Mucosa of rectum (tissue), 2 donors: ENCODE measurements around the gene GID8.

ENCODE experiments used
- H3K27ac ChIP-seq, 2 donors: one replicate each; pipeline ENCODE4 v1.7.0; 2013; ENCODE audit warnings: inconsistent platforms in 2 of 2, low read depth in 2 of 2, low read length in 2 of 2
- H3K27me3 ChIP-seq, 2 donors: one replicate each; pipeline ENCODE4 v1.7.0; 2013; ENCODE audit warnings: low read length in 2 of 2; ENCODE audit not compliant: control insufficient read depth in 2 of 2, insufficient read depth in 2 of 2
- H3K36me3 ChIP-seq, 2 donors: one replicate each; pipeline ENCODE4 v1.7.0; 2013; ENCODE audit warnings: low read length in 2 of 2; ENCODE audit not compliant: control insufficient read depth in 2 of 2, insufficient read depth in 2 of 2
- H3K4me1 ChIP-seq, 2 donors: one replicate each; pipeline ENCODE4 v1.7.0; 2013; ENCODE audit warnings: low read length in 2 of 2, mild to moderate bottlenecking in 1 of 2; ENCODE audit not compliant: control insufficient read depth in 2 of 2, insufficient read depth in 2 of 2
- H3K4me3 ChIP-seq, 2 donors: one replicate each; pipeline ENCODE4 v1.7.0; 2013; ENCODE audit warnings: low read length in 2 of 2
- H3K9ac ChIP-seq, 2 donors: one replicate each; pipeline ENCODE4 v1.7.0; 2013; ENCODE audit warnings: low read length in 2 of 2, low read depth in 1 of 2, mild to moderate bottlenecking in 1 of 2
- H3K9me3 ChIP-seq, 2 donors: one replicate each; pipeline ENCODE4 v1.7.0; 2013; ENCODE audit warnings: low read length in 2 of 2; ENCODE audit not compliant: control insufficient read depth in 2 of 2
- donor health status: healthy.
- donor health status: Normal muscosa, but diverticular disease.

GID8 gene

DNA sequence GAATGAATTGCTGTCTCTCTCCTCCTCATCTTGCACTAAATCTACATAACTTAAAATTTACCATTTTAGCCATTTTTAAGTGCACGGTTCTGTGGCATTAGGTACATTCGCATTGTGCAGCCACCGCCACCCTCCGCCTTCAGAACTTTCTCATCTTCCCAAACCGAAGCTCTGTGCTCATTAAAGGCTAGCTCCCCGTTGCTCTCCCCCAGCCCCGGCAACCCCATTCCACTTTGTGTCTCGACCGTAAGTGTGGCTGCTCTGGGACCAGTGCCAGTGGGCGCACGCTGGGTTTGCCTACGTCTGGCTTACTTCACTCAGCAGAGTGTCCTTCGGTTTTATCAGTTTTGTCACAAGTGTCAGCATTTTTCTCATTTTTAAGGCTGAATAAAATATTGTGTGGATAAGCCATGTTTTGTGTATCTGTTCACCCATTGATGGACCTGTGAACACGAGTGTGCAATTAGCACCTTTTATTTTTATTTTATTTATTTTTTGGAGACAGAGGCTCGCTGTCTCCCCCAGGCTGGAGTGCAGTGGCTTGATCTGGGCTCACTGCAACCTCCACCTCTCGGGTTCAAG lies 31.3 kb downstream of the GID8 start:
- Histone ChIP-seq H3K27ac (no peak overlapping the region), H3K9me3 (no peaks in the 10 kb centered on the region), H3K4me1 (peaks cover 5% of the 10 kb centered on the region in 2 donors), H3K4me3 (no peak overlapping the region), H3K27me3 (peaks cover 4 to 28% of the 10 kb centered on the region in 2 donors), H3K36me3 (peaks cover 3 to 4% of the 10 kb centered on the region in 2 donors), H3K9ac (no peak overlapping the region)

DNA sequence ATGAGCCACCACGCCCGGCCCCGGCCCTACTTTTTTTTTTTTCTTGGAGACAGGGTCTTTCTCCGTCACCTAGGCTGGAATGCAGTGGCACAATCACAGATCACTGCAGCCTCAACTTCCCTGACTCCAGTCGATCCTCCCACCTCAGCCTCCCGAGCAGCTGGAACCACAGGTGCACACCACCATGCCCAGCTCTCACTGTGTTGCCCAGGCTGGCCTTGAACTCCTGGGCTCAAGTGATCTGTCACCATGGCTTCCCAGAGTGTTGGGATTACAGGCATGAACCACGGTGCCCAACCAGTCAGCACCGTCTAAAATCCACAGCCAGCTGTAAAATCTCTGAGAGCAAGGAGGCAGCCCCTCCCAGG lies 32.0 kb downstream of the GID8 start:
- H3K9me3 ChIP-seq: no peaks in the 10 kb centered on the region
- H3K4me3 ChIP-seq: no peak overlapping the region
- no peak overlapping the region for H3K9ac ChIP-seq
- no peak overlapping the region for H3K27ac ChIP-seq
- H3K27me3 ChIP-seq: peaks cover 6 to 34% of the 10 kb centered on the region in 2 donors
- H3K36me3 ChIP-seq: peaks cover under 1% of the 10 kb centered on the region in 2 donors
- peaks cover 5% of the 10 kb centered on the region in 2 donors for H3K4me1 ChIP-seq

GRCh38 chr20:62970307-62971210 lies 32.6 kb downstream of the GID8 start:
- Histone ChIP-seq H3K27ac (no peak overlapping the region), H3K36me3 (no peaks in the 10 kb centered on the region), H3K27me3 (peaks cover 11 to 36% of the 10 kb centered on the region in 2 donors), H3K9me3 (no peaks in the 10 kb centered on the region), H3K9ac (no peak overlapping the region), H3K4me3 (no peak overlapping the region), H3K4me1 (peaks cover 5% of the 10 kb centered on the region in 2 donors)

- Histone ChIP-seq H3K27ac (no peak overlapping the region), H3K4me3 (no peak overlapping the region), H3K27me3 (peaks cover 14 to 39% of the 10 kb centered on the region in 2 donors), H3K4me1 (peaks cover 5% of the 10 kb centered on the region in 2 donors), H3K9ac (no peak overlapping the region), H3K9me3 (no peaks in the 10 kb centered on the region), H3K36me3 (no peaks in the 10 kb centered on the region)
These were observed 33.4 kb downstream of the GID8 start for GRCh38 chr20:62971211-62971949.

- H3K27me3 ChIP-seq: peaks cover 14 to 42% of the 10 kb centered on the region in 2 donors
These were observed 34.2 kb downstream of the GID8 start for GRCh38 chr20:62971950-62972844.

GRCh38 chr20:62972845-62973745 lies 35.1 kb downstream of the GID8 start:
- peaks cover 5% of the 10 kb centered on the region in 2 donors for H3K4me1 ChIP-seq
- H3K27me3 ChIP-seq: peaks cover 20 to 47% of the 10 kb centered on the region in 2 donors
- no peak overlapping the region for H3K9ac ChIP-seq
- no peak overlapping the region for H3K27ac ChIP-seq
- H3K36me3 ChIP-seq: no peaks in the 10 kb centered on the region
- no peaks in the 10 kb centered on the region for H3K9me3 ChIP-seq
- peak overlapping the region in 1 of 2 donors; percentile 19 for H3K4me3 ChIP-seq

More at GRCh38 chr20:62971950-62972844, 34.2 kb downstream of the GID8 start:
- H3K4me1 ChIP-seq: peaks cover 5% of the 10 kb centered on the region in 2 donors
- no peak overlapping the region for H3K27ac ChIP-seq
- H3K36me3 ChIP-seq: no peaks in the 10 kb centered on the region
- peak overlapping the region; percentile 19 to 26 for H3K4me3 ChIP-seq
- no peak overlapping the region for H3K9ac ChIP-seq
- no peaks in the 10 kb centered on the region for H3K9me3 ChIP-seq

DNA sequence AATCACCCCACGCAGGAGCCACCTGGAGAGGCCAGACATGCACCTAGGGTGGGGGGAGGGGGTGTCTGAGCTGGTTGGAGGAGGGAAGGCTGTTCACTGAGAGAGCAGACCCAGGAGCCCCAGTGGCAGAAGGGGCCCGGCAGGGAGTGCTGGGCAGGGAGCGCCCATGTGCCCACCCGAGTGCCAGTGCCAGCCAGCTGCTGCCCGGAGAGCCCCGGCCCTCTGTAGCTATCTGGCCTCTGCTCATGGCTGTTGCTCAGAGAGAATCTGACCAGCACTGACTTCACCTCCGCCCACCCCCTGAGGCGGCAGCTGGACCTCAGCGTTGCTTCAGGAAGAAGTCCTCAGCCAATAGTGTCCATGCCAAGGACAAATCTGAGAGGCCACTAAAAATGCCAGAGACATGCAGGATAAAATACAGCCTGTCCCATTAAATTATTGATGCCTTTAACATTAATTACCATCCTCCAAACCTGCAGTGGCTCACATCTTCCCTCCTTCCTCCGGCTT lies 37.4 kb downstream of the GID8 start:
- Histone ChIP-seq H3K4me1 (peaks cover 5% of the 10 kb centered on the region in 2 donors), H3K27me3 (peaks cover 29 to 68% of the 10 kb centered on the region in 2 donors), H3K27ac (no peak overlapping the region), H3K9ac (no peak overlapping the region), H3K4me3 (no peak overlapping the region), H3K36me3 (no peaks in the 10 kb centered on the region), H3K9me3 (no peaks in the 10 kb centered on the region)

DNA sequence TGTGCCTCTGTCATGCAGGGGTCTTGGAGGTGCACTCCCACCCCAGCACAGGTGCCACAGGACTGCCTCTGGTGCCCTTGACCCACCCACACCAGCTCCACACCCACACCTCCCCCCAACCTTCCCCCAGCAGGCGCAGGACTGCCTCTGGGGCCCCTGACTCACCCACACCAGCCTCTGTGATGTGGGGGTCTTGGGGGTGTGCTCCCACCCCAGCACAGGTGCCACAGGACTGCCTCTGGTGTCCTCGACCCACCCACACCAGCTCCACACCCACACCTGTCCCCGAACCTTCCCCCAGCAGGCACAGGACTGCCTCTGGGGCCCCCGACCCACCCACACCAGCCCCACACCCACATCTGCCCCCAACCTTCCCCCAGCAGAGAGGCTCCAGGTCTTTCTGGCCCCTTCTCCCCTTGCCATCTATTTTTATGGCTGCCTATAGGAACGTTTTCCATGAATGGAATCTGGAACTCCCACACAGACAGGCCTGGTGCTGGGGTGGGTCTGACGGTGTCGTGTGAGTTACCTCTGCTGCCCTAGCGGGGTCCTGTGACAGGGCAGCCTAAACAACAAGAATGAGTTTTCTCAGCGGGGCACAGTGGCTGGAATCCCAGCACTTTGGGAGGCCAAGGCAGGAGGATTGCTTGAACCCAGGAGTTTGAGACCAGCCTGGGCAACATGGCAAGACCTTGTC lies 38.0 kb downstream of the GID8 start:
- Histone ChIP-seq H3K36me3 (no peaks in the 10 kb centered on the region), H3K4me3 (no peak overlapping the region), H3K4me1 (peaks cover 5% of the 10 kb centered on the region in 2 donors), H3K27ac (no peak overlapping the region), H3K9me3 (no peaks in the 10 kb centered on the region), H3K27me3 (peaks cover 29 to 72% of the 10 kb centered on the region in 2 donors), H3K9ac (no peak overlapping the region)
